Endodermal cell (in vitro differentiated cells): ENCODE data around the gene MGAT3. TPM values are rescaled to one million over a fixed set of nuclear protein-coding genes. Genes with fewer than 3 reads are reported as not detected.

Source experiments
- DNase-seq: peaks from one replicate; pipeline ENCODE4 v3.0.0-alpha.2; 2017
- H3K27ac ChIP-seq: 2 replicates; pipeline ENCODE4 v1.5.1; 2013; ENCODE audit warnings: mild to moderate bottlenecking, low read depth, low read length, moderate library complexity
- H3K27me3 ChIP-seq: 2 replicates; pipeline ENCODE4 v1.6.1; 2013; ENCODE audit warnings: mild to moderate bottlenecking, low read length, moderate library complexity; ENCODE audit not compliant: insufficient read depth, control insufficient read depth, poor library complexity, severe bottlenecking
- H3K36me3 ChIP-seq: 2 replicates; pipeline ENCODE4 v1.7.0; 2013; ENCODE audit warnings: mild to moderate bottlenecking, low read length, moderate library complexity; ENCODE audit not compliant: control insufficient read depth, insufficient read depth
- H3K4me1 ChIP-seq: one replicate; pipeline ENCODE4 v1.7.0; 2013; ENCODE audit warnings: low read length; ENCODE audit not compliant: control insufficient read depth, insufficient read depth
- H3K4me3 ChIP-seq: 2 replicates; pipeline ENCODE4 v1.5.1; 2013; ENCODE audit warnings: mild to moderate bottlenecking, low read length, moderate library complexity
- H3K9ac ChIP-seq: 2 replicates; pipeline ENCODE4 v1.6.1; 2013; ENCODE audit warnings: mild to moderate bottlenecking, low read length, moderate library complexity; ENCODE audit not compliant: poor library complexity, severe bottlenecking; ENCODE audit errors: extremely low read depth
- H3K9me3 ChIP-seq: 2 replicates; pipeline ENCODE4 v1.6.1; 2013; ENCODE audit warnings: mild to moderate bottlenecking, low read length, moderate library complexity; ENCODE audit not compliant: control insufficient read depth
- H3K27ac Mint-ChIP-seq: 2 replicates; pipeline ENCODE4 v1.8.0; 2020; ENCODE audit warnings: mixed read lengths
- H3K27me3 Mint-ChIP-seq: 2 replicates; pipeline ENCODE4 v1.8.0; 2021; ENCODE audit warnings: mild to moderate bottlenecking, mixed read lengths; ENCODE audit not compliant: insufficient read depth
- H3K36me3 Mint-ChIP-seq: 2 replicates; pipeline ENCODE4 v1.8.0; 2020; ENCODE audit warnings: low read depth, mixed read lengths
- H3K4me1 Mint-ChIP-seq: 2 replicates; pipeline ENCODE4 v1.8.0; 2020; ENCODE audit warnings: mixed read lengths
- H3K4me3 Mint-ChIP-seq: 2 replicates; pipeline ENCODE4 v1.8.0; 2020; ENCODE audit warnings: mild to moderate bottlenecking, moderate library complexity, mixed read lengths
- H3K9me3 Mint-ChIP-seq: 2 replicates; pipeline ENCODE4 v1.8.0; 2020; ENCODE audit warnings: mild to moderate bottlenecking, mixed read lengths
- CTCF ChIP-seq: fragments of 200-600 bp; sonication (generic); conservative IDR thresholded peaks from 2 replicates; pipeline ENCODE4 v1.5.0; 2021; ENCODE audit warnings: antibody characterized with exemption, mild to moderate bottlenecking
- WGBS, 2 experiments: methylation state at CpG; one replicate each; pipeline versions ENCODE4 v1.1.5 to v1.1.7; 2013; ENCODE audit warnings: missing lambda C conversion rate in 2 of 2, mixed read lengths in 1 of 2; ENCODE audit not compliant: insufficient coverage in 1 of 2, insufficient read length in 1 of 2; 5-methylcytosine and 5-hydroxymethylcytosine counted together
- total RNA-seq, 2 donors: library from RNA; stranded (reverse); fragmentation: NEBNext Ultra II Directional in 1 of 2; extraction: Animal tissue kit (Norgen Biotek cat#: 25700) in 1 of 2; gene quantifications; 2 replicates in 1 of 2; 3 replicates in 1 of 2; pipeline ENCODE4 v1.2.1, GENCODE V29; 2021

MGAT3 gene
- total RNA-seq, 2 donors from 2014 or later, result 9.0 to 16.7 TPM

- no peak overlapping the region for H3K27ac ChIP-seq
- H3K27ac Mint-ChIP-seq, result no peak overlapping the region
- no peaks in the 10 kb centered on the region for H3K9me3 Mint-ChIP-seq
- no peak overlapping the region for H3K9ac ChIP-seq
- H3K4me3 Mint-ChIP-seq, result no peak overlapping the region
- no peak overlapping the region for H3K4me3 ChIP-seq
- TF ChIP-seq CTCF, result no peak
- 95 to 96% methylated on average over 69 to 70 of the region's 70 CpGs for WGBS, 2 experiments
- no peaks in the 10 kb centered on the region for H3K36me3 ChIP-seq
- no peaks in the 10 kb centered on the region for H3K9me3 ChIP-seq
- H3K4me1 ChIP-seq, result no peaks in the 10 kb centered on the region
- H3K27me3 Mint-ChIP-seq, result peaks cover 4% of the 10 kb centered on the region
- no peaks in the 10 kb centered on the region for H3K27me3 ChIP-seq
- no peaks in the 10 kb centered on the region for H3K36me3 Mint-ChIP-seq
- DNase-seq, result no peak
- H3K4me1 Mint-ChIP-seq, result peaks cover 2% of the 10 kb centered on the region
These were observed 31.2 kb downstream of the MGAT3 start for GRCh38 chr22:39487826-39488520.

- no peaks in the 10 kb centered on the region for H3K36me3 Mint-ChIP-seq
- Histone ChIP-seq H3K9ac (no peak overlapping the region), H3K27ac (no peak overlapping the region), H3K27me3 (no peaks in the 10 kb centered on the region), H3K4me3 (no peak overlapping the region), H3K4me1 (no peaks in the 10 kb centered on the region), H3K9me3 (no peaks in the 10 kb centered on the region), H3K36me3 (no peaks in the 10 kb centered on the region)
- H3K27ac Mint-ChIP-seq, result no peak overlapping the region
- peaks cover 2% of the 10 kb centered on the region for H3K4me1 Mint-ChIP-seq
- WGBS, 2 experiments, result 93 to 98% methylated on average over 19 to 39 of the region's 39 CpGs
- H3K27me3 Mint-ChIP-seq, result peaks cover 6% of the 10 kb centered on the region
- no peaks in the 10 kb centered on the region for H3K9me3 Mint-ChIP-seq
- TF ChIP-seq CTCF, result no peak
- no peak for DNase-seq
- no peak overlapping the region for H3K4me3 Mint-ChIP-seq
These were observed 31.8 kb downstream of the MGAT3 start for GRCh38 chr22:39488563-39489083.

GRCh38 chr22:39489094-39490068 lies 32.6 kb downstream of the MGAT3 start:
- no peak overlapping the region for H3K4me3 ChIP-seq
- Mint-ChIP-seq H3K27ac (no peak overlapping the region), H3K27me3 (peaks cover 5% of the 10 kb centered on the region), H3K4me3 (no peak overlapping the region), H3K9me3 (no peaks in the 10 kb centered on the region), H3K36me3 (no peaks in the 10 kb centered on the region), H3K4me1 (peaks cover 2% of the 10 kb centered on the region)
- H3K27ac ChIP-seq, result no peak overlapping the region
- DNase-seq, result no peak
- no peaks in the 10 kb centered on the region for H3K27me3 ChIP-seq
- H3K9me3 ChIP-seq, result no peaks in the 10 kb centered on the region
- TF ChIP-seq CTCF, result no peak
- 91 to 96% methylated on average over 8 to 17 of the region's 17 CpGs for WGBS, 2 experiments
- no peaks in the 10 kb centered on the region for H3K4me1 ChIP-seq
- no peaks in the 10 kb centered on the region for H3K36me3 ChIP-seq
- H3K9ac ChIP-seq, result no peak overlapping the region
